Pons (tissue), 1 donor: ENCODE results near the gene GJD4.

Experiments used
- DNase-seq: peaks from one replicate; pipeline ENCODE4 v3.0.0-alpha.2; 2016; ENCODE audit warnings: low spot score

The GJD4 gene

DNA sequence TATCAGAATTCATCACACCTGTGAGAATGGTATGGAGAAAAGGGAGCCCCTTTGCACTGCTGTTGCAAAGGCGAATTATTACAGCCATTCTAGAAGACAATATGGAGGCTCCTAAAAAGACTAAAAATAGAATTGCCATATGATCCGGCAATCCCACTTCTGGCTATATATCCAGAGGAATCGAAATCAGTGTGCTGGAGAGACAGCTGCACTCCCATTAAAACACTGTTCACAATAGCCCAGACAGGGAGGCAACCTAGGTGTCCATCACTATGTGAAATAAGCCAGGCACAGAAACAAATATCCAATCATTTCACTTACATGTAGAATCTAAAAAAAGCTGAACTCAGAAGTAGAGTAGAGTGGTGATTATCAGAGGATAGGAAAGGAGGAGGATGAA, 26.0 kb upstream of the GJD4 start:
- no peak for DNase-seq

DNA sequence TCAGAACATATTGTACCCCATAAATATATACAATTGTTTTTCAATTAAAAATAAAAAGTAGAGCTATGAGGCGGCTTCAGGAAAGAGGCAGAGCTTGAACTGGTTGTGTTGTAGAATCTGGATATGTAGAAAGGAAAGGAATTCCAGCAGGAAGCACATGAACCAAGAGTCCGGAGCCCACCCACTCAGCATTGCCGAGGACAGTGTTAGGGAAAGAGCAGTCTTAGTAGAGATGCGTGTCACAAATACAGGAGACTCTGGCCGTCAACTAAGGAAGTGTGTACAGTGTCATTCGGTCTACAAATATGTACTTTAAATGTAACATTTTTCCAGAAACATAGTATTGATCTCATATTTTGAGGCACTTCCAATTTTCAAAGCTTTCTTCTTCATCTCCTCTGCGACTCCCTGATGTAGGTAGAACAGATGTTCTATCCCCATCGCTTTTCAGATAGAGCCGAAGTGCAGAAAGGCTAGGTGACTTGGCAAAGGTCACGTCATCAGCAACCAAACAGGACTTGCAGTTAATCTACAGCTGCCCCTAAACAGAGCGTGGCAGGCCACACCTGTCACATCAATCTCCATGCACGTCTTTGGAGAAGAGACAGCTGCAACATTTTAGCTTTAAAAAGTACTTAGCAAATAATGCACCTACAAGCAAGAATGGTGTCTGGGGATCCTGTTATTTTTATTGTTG, 25.3 kb upstream of the GJD4 start:
- DNase-seq = no peak

DNA sequence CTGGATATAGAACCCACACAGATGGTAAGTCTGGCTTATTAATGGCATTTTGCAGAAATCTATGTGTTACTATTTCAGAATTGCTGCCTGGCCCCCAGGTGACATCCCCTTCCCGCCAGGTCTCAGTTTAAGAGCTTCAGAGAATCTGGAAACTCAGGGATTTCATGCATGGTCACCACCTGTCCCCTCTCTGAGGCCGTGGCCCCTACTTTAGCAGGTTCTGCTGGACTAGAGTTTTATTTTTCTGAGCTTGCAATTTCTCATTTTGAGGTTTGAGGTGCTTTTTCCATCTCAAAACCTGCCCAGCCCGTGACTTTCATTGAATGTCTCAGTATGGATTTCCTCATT, 24.7 kb upstream of the GJD4 start:
- DNase-seq = no peak

DNA sequence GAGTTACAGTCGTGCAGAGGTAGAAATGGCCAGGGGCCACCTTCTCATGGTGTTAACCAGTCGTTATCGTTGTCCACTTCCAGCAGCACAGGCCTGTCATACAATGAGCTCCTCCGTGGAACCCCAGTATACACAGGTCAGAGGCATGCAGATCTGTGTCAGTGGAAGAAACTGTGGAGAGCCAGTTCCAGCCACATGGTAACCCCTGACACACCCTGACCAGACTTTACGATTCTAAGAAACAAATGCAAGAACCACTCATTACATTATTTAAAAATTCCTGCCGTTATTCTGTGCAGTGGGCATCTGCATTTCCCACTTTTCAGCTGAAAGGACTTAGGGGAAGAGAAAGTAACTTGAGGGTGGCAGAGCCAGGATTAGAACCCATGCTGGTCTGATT, 23.5 kb upstream of the GJD4 start:
- no peak for DNase-seq

DNA sequence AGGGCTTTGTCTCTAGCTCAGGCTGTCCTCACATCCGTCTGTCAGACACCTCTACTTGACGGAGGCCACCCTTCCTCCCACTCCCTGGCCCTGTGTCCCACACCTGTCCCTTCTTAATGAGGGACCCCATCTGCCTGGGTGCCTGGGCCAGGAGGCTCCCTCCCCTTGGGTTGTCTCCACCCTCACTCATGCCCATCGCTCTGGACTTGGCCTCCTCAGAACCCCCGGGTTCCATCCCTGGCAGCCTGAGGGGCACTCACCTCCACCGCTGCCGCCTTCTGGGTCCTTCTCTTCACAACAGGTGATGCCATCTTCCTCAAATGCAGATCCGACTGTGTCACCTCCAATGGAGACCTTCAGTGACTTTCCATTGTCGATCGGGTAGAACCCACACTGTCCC, 20.2 kb upstream of the GJD4 start:
- no peak for DNase-seq

DNA sequence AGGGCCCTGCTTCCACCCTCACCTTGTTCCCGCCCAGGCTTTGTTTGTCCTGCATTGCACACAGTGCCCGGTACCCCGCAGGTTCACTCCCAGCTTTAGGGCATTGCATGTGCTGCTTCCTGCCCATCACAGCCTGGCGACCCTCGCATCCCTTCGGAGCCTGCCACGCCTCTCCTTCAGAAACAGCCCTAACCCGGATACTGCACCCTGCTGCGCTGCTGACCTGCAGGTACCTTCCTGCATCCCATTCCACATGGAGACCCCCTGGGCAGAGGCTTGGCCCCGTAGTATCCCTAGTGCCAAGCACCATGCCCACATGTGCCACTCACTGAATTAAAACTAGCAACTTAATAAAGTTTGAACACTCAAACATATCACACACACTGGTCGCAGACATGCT, 19.8 kb upstream of the GJD4 start:
- no peak for DNase-seq

DNA sequence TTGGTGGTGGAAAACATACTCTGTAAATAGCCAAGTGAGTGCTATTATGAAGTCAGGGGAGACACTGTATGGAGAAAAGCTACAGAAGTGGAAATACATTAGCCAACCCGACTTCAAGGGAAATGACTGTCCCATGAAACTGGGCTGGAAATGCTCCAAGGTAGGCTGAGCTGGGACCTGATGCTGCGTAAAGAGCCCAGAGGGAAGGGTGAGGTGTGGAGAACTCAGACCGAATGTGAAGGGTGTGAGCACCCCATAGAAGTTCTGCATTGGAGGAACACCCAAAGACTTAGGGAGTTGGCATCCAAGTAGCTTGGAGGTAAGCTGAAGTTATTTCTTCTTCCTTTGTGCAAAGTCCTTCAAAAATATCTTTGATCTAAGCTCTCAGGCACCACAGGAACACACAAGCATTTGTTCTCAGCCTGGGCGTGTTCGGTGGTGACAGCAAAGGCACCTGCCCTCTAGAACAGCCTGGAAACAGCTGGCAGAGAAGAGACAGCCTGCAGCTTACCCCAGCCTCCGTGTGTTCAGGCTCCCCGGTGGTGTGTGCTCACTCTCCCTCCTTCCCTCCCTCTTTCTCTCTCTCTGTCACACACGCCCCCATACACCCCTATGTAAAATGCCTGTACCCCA, 19.1 kb upstream of the GJD4 start:
- no peak for DNase-seq

DNA sequence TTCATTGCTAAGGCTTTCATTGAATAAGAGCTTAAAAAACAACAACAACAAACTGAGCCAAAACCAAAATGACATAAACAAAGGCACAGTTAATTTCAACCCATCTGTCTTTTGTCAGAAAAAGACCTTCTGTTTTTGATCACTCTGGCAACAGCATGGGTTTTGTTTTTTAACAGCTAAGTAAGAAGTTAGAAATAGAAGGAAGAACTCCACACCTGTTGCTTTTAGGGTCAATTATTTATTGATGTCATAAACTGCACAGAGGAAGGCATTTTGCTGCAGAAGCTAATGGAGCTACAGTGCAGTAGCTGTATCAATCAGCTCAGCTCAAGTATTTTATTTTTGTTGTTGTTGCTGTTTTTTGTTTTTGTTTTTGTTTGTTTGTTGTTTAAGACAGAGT, 16.3 kb upstream of the GJD4 start:
- DNase-seq = no peak

DNA sequence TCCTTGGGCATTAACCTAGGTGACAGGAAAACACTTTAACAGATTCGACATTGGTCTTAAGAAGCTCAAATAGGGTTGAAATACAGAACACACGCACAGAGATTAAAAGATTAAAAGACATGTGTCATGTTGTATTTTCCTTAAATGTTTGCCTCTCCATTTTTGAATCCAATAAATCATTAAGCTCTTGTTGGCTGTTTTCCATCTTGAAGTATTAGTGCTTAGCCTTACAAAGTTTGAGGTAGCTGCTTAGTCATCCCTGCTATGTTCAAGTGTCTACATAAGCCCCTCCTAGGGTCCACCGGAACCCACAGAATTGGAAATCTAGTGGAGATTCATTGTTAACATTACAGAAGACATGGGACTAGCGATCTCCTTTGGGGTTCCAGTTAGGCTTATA, 12.7 kb upstream of the GJD4 start:
- no peak for DNase-seq

DNA sequence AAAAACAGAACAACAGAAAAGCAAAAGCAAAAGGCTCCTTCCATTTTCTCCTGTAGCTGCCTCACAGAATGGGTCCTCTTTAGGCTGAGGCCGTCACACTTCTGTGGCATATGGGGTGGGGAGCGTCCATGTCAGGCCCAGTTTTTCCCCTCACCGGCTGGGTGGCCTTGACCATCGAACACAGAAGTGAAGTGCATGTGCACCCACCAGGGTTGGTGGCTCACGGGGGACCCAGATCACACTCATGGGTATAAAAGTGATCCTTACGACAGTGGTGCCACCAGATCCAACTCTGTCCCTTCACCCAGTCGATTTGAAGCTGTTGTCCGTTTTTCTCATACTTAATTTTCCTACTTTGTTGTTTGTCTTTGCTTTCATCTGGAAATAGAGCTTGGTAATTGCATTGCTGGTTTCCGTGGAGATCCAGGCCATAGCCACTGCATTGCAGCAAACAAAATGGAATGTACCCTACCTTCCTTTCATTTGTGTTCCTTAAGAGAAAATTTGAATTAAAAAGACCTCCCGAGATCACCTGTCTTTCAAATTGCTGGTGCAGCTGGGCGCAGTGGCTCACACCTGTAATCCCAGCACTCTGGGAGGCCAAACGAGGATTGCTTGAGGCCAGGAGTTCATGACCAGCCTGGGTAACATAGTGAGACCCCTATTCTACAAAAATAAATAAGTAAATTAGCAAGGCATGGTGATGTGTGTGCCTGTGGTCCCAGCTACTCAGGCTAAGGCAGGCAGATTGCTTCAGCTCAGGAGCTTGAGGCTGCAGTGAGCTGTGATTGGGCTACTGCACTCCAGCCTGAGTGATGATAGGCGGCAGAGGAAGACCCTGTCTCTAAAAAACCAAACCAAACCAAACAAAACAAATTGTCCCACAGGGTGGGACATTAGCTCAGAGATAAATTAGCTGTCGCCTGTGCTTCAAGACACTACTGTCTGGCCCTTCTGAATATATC, 10.7 kb upstream of the GJD4 start:
- no peak for DNase-seq

DNA sequence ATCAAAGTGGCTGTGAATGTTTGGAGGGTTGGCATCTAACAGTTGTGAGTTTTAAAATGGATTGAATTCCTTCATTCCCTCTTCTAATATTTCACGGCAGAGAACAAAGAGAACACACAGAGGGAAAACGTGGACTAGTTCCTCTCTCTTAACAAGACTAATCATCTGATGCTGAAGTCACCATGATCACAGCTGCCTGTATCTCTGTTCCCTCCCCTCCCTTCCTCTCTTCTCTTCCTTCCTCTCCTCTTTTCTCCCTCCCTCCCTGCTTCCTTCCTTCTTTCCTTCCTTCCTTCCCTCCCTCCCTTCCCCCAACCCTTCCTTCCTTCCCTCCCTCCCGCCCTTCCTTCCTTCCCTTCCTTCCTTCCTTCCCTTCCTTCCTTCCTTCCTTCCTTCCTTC, 10.0 kb upstream of the GJD4 start:
- peak; percentile 45 for DNase-seq

DNA sequence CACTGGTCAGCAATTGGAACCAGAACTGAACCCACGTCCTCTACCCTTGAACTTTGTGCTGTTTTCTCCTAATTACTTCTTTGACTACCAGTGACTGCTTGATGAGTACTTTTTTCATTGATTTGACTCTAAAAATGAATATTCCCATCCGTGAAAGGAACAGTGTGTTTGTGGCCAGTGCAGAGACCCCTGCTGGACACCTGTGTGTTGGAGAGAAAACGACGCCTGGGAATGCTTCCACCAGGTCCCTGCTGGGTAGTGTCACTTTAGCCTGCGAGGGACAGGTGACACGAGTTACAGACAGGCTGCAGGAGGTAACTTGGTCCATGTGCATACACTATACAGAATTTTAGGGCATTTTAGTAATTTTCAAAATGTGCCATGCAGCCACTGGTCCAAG, 6.8 kb upstream of the GJD4 start:
- DNase-seq = no peak

DNA sequence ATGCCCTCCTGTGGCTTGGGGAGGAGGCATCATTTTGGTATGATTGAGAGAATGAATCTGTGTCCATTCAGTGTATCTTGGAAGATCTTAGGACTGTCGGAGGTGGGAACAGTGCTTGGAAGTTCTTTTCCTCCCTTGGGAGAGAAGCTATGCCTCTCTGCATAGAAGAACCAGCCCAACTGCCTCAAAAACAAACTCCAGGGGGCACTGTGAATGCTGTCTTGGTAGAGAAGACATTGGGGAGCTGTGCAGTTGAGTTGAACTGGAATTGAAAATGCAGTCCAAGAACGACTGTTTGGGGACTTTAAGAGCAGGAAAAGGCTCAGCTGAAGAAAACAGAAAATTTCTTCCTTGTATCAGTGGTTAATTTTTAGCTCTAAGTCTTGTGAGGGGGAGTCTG, 4.9 kb upstream of the GJD4 start:
- no peak for DNase-seq

DNA sequence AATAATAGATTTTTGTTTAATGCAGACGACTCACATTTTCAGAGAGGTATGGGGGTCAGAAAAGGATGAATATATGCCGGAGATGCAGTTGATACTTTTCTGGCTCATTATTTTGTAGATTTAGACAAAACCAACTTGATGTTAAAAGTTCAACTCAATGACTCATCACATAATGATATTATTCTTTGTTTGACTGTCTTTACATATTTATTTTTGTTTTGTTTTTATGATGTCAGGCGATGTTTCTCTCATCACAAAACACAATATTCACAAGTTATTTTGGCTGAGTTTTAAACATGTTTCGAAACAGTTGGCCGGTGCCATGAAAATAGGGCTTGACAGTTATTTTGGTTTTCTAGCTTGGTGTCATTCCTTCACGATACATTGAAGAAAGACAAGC, 1.3 kb downstream of the GJD4 start:
- no peak for DNase-seq

DNA sequence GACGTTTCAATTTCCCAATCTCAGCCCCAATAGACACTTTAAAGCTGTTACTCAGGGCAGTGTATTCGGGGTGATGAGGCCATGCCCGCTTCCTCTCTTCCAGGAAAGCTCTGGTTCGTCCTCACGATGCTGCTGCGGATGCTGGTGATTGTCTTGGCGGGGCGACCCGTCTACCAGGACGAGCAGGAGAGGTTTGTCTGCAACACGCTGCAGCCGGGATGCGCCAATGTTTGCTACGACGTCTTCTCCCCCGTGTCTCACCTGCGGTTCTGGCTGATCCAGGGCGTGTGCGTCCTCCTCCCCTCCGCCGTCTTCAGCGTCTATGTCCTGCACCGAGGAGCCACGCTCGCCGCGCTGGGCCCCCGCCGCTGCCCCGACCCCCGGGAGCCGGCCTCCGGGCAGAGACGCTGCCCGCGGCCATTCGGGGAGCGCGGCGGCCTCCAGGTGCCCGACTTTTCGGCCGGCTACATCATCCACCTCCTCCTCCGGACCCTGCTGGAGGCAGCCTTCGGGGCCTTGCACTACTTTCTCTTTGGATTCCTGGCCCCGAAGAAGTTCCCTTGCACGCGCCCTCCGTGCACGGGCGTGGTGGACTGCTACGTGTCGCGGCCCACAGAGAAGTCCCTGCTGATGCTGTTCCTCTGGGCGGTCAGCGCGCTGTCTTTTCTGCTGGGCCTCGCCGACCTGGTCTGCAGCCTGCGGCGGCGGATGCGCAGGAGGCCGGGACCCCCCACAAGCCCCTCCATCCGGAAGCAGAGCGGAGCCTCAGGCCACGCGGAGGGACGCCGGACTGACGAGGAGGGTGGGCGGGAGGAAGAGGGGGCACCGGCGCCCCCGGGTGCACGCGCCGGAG, 2.6 kb downstream of the GJD4 start:
- no peak for DNase-seq

DNA sequence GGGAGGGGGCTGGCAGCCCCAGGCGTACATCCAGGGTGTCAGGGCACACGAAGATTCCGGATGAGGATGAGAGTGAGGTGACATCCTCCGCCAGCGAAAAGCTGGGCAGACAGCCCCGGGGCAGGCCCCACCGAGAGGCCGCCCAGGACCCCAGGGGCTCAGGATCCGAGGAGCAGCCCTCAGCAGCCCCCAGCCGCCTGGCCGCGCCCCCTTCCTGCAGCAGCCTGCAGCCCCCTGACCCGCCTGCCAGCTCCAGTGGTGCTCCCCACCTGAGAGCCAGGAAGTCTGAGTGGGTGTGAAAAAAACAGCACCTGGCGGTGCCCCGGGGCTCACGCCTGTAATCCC, 3.2 kb downstream of the GJD4 start:
- no peak for DNase-seq

DNA sequence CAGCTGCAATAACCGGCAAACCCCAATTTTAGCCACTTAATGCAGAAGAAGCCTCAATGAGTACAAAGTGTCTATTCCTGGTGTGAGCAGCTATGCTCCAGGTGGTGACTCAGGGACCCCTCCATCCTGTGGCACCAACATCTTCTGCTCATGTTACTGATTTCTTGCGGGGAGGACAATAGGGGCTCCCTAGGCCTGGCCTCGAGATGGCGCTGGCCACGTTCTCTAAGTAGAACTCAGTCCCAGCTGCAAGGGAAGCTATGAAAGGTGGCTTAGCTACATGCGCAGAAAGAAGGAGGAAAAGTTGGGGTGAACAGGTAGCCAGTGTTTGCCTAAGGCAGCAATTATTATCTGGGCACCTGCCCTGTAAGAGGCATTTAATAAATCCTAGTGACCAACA, 6.6 kb downstream of the GJD4 start:
- DNase-seq = no peak

DNA sequence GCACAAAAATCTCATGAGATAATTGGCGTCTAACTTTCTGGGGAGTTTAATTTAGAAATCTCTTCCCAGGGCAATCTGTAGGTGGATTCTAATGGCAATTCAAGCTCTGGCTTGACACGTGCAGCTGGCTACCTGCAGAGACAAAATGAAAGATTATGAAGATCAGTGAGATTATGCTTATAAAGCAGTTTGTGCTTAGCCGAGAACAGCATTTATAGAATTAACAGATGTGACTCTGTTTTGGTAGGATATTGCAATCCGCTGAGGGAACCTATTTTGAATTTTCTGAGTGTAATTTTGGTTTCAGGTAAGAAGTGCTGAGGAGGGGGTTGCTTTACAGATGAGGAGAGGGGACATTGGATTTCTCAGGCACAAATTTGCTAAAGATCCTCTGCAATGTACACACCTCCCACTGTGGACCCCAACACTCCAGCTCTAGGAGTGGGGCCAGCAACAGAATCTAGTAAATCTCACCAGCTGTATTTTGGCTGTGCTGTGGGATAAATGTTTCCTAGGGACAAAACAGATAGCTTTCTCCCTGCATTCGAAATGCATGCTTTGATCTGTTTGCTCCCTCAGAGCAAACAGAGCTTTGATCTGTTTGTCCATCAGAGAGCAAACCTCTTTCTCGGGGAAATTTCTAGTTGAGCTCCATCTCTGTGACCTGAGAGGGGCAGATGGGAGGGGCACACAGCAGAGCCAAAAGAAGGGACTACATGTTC, 7.4 kb downstream of the GJD4 start:
- no peak for DNase-seq

DNA sequence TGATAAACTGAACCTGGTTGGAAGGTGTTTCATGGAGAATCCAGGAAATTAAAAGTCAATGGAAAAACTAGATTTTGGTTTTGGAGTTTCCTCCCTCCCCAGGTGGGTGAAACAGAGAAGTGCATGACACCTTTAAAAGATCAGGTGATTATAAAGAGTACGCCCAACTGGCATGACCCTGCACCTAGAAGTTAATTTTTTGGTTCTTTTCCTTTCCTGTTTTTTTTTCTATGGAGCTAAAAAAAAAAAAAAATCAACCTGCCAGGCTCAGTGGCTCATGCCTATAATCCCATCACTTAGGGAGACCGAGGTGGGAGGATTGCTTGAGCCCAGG, 7.9 kb downstream of the GJD4 start:
- no peak for DNase-seq

DNA sequence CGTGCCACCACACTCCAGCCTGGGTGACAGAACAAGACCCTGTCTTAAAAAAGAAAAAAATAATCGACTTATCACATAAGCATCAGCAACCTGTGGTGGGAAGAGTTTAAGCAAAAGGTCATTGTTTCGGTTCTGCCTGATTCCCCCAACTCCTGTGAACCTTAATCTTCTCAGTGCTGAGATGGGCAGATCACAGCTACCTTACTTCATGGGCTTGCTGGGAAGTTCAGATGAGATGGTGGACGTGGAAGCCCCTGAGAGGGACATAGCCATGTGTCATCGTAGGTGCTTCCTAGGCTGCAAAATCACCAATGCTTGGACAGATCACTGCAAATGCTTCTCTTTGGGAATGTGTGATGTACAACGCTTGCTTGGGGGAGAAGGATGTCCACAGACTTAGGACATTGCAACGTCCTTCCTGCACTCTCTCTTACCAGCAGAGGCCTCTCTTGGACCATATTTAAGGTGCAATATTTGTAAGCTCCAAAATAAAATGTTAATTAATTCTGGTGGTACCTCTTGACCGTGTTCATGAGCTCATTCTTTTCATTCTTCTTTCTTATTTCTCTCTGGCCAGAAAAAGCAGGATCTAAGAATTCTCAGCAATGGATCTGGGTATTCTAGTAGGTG, 8.6 kb downstream of the GJD4 start:
- DNase-seq = peak; percentile 12

DNA sequence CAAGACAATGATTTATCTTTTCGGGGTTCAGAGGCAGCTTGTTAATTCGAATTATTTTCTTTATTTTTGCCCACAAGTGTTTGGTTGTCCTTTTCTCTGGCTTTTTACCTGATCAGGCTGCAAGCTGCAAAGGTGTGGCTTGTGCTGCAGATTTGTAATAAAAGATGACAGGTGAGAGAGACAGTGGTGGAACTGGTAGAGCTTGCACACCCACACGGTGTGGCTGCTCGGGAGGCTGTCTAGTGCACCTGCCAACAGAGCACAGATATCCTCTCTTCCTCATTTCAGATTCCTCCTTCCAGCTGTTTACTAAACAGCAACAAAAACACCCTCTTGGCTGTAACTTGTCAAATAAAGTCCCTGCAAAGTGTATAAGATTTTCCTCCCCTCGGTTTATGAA, 9.2 kb downstream of the GJD4 start:
- no peak for DNase-seq
